Raji (cell line): ENCODE results near the gene SLC25A12.

Source experiments
- POLR2A ChIP-seq: IDR thresholded peaks from 2 replicates; pipeline ENCODE4 v1.6.1; 2011; ENCODE audit warnings: low read depth, low read length, control low read depth; ENCODE audit not compliant: insufficient read depth

The SLC25A12 gene

GRCh38 chr2:171893196-171893823 is 734 bp downstream of the SLC25A12 start:
- no peak for TF ChIP-seq POLR2A

GRCh38 chr2:171889808-171890207 is 4.2 kb downstream of the SLC25A12 start:
- no peak for TF ChIP-seq POLR2A

GRCh38 chr2:171889333-171889732 is 4.7 kb downstream of the SLC25A12 start:
- TF ChIP-seq POLR2A: no peak

- TF ChIP-seq POLR2A: no peak
Observed at GRCh38 chr2:171883275-171883893, 10.7 kb downstream of the SLC25A12 start.

- TF ChIP-seq POLR2A: no peak
Observed at GRCh38 chr2:171882089-171882769, 11.8 kb downstream of the SLC25A12 start.

DNA sequence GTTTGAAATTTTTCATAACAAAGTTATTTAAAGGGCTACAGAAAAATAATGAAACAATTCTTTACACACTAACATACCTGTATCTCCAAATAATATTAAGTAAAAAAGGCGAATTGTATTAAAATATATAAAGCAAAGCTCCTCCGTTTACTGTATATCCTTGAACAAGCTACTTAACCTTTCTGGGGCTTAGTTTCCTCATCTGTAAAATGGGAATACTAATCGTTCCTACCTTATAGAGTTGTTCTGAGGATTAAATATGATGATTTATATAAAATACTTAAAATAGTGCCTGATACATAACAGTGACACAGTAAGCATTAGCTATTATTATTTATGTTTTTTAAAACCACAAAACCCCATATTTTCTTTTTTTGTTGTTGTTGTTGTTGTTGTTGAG is 13.3 kb downstream of the SLC25A12 start:
- TF ChIP-seq POLR2A: no peak

DNA sequence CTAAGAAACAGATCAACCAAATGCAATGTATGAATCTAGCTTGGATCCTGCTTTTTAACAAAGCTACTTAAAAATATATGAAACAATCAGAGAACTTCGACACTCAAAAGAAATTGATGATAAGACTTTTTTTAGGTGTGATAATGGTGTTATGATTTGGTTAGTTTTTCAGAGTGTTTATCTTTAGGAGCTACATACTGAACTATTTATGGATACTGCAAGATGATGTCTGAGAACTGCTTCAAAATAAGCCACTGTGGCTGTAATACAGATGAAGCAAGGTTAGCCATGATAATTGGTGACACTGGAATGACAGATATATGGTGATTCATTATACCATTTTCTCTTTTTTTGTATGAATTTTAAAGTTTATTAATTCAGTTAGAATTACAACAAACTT is 14.2 kb downstream of the SLC25A12 start:
- no peak for TF ChIP-seq POLR2A

- TF ChIP-seq POLR2A: no peak
Observed at GRCh38 chr2:171878481-171878993, 15.5 kb downstream of the SLC25A12 start.

DNA sequence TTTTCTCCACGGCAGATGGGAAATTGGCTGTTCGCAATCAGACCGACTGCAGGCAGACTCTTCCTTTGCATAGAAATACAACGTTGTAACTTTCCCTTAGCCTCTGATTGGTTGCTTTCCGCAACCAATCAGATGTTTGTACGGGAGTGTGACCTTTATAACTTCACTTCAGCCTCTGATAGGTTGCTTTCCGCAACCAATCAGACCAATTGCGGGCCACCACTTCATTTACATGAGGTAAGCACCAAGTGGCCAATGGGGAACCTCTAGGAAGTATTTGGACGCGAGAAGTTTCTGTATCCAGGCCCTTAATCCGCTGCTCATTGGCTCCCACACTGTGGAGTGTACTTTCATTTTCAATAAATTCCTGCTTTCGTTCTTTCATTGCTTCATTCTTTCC is 19.1 kb downstream of the SLC25A12 start:
- TF ChIP-seq POLR2A: no peak

DNA sequence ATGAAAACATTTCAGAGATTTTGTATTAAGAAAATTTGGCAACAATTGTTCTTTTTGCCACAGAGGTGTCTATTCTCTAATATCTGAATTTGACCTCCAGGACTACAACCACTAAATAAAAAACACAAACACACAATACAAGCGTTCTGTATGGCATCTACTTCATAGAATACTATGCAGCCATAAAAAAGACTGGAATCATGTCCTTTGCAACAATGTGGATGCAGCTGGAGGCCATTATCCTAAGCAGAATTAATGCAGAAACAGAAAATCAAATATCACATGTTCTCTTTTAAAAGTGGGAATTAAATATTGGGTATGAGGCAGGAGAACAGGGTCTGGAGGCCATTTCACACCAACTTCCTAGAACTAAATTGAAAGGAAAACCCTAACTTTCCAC is 19.5 kb downstream of the SLC25A12 start:
- no peak for TF ChIP-seq POLR2A

GRCh38 chr2:171864357-171864985 is 29.6 kb downstream of the SLC25A12 start:
- no peak for TF ChIP-seq POLR2A

- no peak for TF ChIP-seq POLR2A
Observed at GRCh38 chr2:171862501-171862900, 31.5 kb downstream of the SLC25A12 start.

DNA sequence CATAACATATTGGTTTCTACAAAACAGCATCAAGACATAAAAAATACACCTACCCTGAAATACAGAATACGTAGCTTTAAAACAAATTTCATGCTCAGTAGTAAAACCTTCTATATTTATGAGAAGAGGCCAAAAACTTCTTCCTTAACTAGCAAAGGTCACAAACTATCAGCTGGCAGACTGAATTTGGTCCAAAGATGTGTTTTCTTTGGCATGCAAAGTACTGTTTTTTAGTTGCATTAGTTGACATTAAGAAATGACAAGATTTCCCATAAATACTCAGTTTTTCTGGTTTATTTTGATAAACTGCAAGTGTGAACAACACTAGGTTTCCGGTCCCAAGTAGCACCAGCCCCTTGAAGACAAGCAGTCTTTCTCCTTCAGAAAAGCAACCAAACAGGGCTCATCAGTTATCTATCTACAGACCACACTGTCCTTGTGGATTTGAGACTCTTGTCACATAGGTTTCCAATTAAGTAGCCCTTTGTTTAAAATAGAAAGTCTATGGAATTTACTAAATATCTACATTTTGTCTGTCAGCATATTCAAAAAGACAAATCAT is 35.6 kb downstream of the SLC25A12 start:
- TF ChIP-seq POLR2A: no peak

DNA sequence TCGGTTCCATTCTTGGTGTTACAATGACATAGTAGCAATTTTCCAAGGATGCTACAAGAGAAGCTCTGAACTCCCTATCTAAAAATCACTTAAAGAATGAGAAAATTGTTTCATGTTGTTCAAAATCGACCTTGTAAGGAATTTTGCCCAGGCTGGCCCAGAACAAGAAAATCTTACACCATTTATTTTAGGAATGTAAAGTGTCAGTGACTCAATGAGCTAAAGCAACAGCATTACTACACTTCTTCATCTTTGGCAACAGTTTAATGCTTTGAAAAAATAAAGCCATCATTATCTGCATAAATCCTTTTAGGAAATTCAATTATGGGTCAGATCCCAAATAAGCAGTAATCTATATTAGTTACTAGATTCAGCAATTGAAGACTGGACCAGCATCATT is 38.6 kb downstream of the SLC25A12 start:
- TF ChIP-seq POLR2A: no peak

GRCh38 chr2:171852366-171852888 is 41.6 kb downstream of the SLC25A12 start:
- no peak for TF ChIP-seq POLR2A

DNA sequence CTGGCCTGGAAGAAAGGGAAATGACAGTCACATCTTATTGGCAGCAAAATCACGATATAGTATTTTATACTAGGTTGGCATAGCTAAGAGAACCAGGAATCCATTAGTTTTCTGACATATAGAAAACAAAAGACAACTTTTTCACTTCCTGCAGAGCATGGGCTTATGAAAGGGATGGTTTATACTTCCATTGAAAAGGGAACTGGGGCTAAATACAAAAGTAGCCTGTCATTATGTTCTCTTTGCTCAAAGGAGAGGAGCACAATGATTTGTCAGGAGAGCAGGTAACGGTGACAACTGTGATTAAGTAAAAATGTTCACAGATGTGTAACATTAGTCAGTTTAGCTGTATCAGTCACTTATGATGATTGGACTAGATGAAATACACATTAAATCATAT is 46.4 kb downstream of the SLC25A12 start:
- no peak for TF ChIP-seq POLR2A

GRCh38 chr2:171846894-171847293 is 47.1 kb downstream of the SLC25A12 start:
- no peak for TF ChIP-seq POLR2A
